B cell (primary cell): Measurements from ENCODE around the gene CALML6. TPM values are rescaled to one million over a fixed set of nuclear protein-coding genes. Genes with fewer than 3 reads are reported as not detected.

ENCODE experiments used
- ATAC-seq: fragments of 200-7000 bp; cut with Tn5 transposase; one replicate; pipeline ENCODE4 v1.10.0; 2021; ENCODE audit warnings: low read depth, mild to moderate bottlenecking, moderate number of reproducible peaks, moderate library complexity
- CTCF ChIA-PET: fragments of 350-600 bp; sonication (Branson Sonifier 250); formaldehyde crosslinking; loops from one replicate; lab custom pipeline; 2021; ENCODE audit warnings: antibody characterized with exemption, inconsistent platforms; lab: Charles Lee
- POLR2A ChIA-PET: fragments of 350-600 bp; sonication (Branson Sonifier 250); formaldehyde crosslinking; loops from one replicate; lab custom pipeline; 2021; ENCODE audit warnings: antibody characterized with exemption; lab: Charles Lee
- DNase-seq: peaks from one replicate; pipeline ENCODE4 v3.0.0; 2013
- H2AFZ ChIP-seq: 2 replicates; pipeline ENCODE4 v1.6.1; 2012; ENCODE audit warnings: mild to moderate bottlenecking, low read depth, low read length; ENCODE audit not compliant: insufficient read depth, poor library complexity, severe bottlenecking
- H3K27ac ChIP-seq, 2 donors: 1 replicate in 1 of 2; 2 replicates in 1 of 2; pipeline ENCODE4 v1.5.1; 2012 to 2013; ENCODE audit warnings: low read length in 2 of 2, mild to moderate bottlenecking in 2 of 2, moderate library complexity in 1 of 2
- H3K27me3 ChIP-seq, 4 experiments: fragments of 200-600 bp in 1 of 4; sonication (generic) in 1 of 4; replicated peaks in 1 of 4; 1 replicate in 2 of 4; 2 replicates in 2 of 4; pipeline versions ENCODE4 v1.6.1 to v1.7.0; 2013 to 2016; ENCODE audit warnings: low read length in 3 of 4, mild to moderate bottlenecking in 2 of 4, mixed read lengths in 1 of 4, moderate library complexity in 1 of 4; ENCODE audit not compliant: insufficient read depth in 4 of 4, control insufficient read depth in 3 of 4; ENCODE audit errors: control extremely low read depth in 1 of 4
- H3K36me3 ChIP-seq, 2 experiments: replicated peaks in 1 of 2; 1 replicate in 1 of 2; 2 replicates in 1 of 2; pipeline versions ENCODE4 v1.6.1 to v1.7.1; 2013; ENCODE audit warnings: low read length in 1 of 2; ENCODE audit not compliant: insufficient read depth in 2 of 2, control insufficient read depth in 1 of 2; ENCODE audit errors: control extremely low read depth in 1 of 2, extremely low read depth in 1 of 2
- H3K4me1 ChIP-seq, 2 donors: fragments of 200-600 bp in 1 of 2; sonication (generic) in 1 of 2; 1 replicate in 1 of 2; 2 replicates in 1 of 2; pipeline versions ENCODE4 v1.5.1 to v1.6.1; 2013 to 2017; ENCODE audit warnings: low read length in 2 of 2; ENCODE audit not compliant: control insufficient read depth in 2 of 2, insufficient read depth in 2 of 2
- H3K4me2 ChIP-seq: replicated peaks from 2 replicates; pipeline ENCODE3; 2012; ENCODE audit warnings: mild to moderate bottlenecking, low read depth, low read length; ENCODE audit not compliant: poor library complexity, severe bottlenecking
- H3K4me3 ChIP-seq, 5 experiments: fragments of 200-600 bp in 1 of 5; sonication (generic) in 1 of 5; 1 replicate in 3 of 5; 2 replicates in 2 of 5; pipeline versions ENCODE4 v1.5.1 to v1.7.0; 2011 to 2016; ENCODE audit warnings: low read length in 4 of 5, mild to moderate bottlenecking in 4 of 5, low read depth in 2 of 5, control low read depth in 1 of 5, moderate library complexity in 1 of 5; ENCODE audit not compliant: insufficient read depth in 1 of 5; ENCODE audit errors: control extremely low read depth in 1 of 5, extremely low read depth in 1 of 5
- H3K79me2 ChIP-seq: fragments of 200-600 bp; sonication (generic); one replicate; pipeline ENCODE4 v1.6.0; 2016; ENCODE audit warnings: low read length; ENCODE audit not compliant: control insufficient read depth, insufficient read depth
- H3K9ac ChIP-seq: fragments of 200-600 bp; sonication (generic); 2 replicates; pipeline ENCODE4 v1.6.1; 2017; ENCODE audit warnings: mild to moderate bottlenecking, low read length, moderate library complexity
- H3K9me3 ChIP-seq, 3 donors: one replicate each; pipeline versions ENCODE4 v1.6.1 to v1.7.1; 2013; ENCODE audit warnings: low read length in 2 of 3; ENCODE audit not compliant: control insufficient read depth in 2 of 3, insufficient read depth in 1 of 3; ENCODE audit errors: control extremely low read depth in 1 of 3
- H4K20me1 ChIP-seq: 2 replicates; pipeline ENCODE4 v1.6.0; 2012; ENCODE audit warnings: mild to moderate bottlenecking, low read length; ENCODE audit not compliant: insufficient read depth, control insufficient read depth, poor library complexity, severe bottlenecking
- H3K27ac Mint-ChIP-seq: one replicate; pipeline ENCODE4 v1.8.0; 2021; ENCODE audit warnings: mixed read lengths
- H3K27me3 Mint-ChIP-seq: one replicate; pipeline ENCODE4 v1.8.0; 2021; ENCODE audit warnings: mixed read lengths
- H3K4me1 Mint-ChIP-seq: one replicate; pipeline ENCODE4 v1.8.0; 2021; ENCODE audit warnings: mixed read lengths
- H3K4me3 Mint-ChIP-seq: one replicate; pipeline ENCODE4 v1.8.0; 2021; ENCODE audit warnings: mixed read lengths
- H3K9me3 Mint-ChIP-seq: one replicate; pipeline ENCODE4 v1.8.0; 2022; ENCODE audit warnings: mixed read lengths; ENCODE audit not compliant: insufficient read depth
- EZH2 ChIP-seq: IDR thresholded peaks from 2 replicates; pipeline ENCODE4 v1.6.1; 2012; ENCODE audit warnings: borderline replicate concordance, low read depth, mild to moderate bottlenecking, moderate library complexity, low read length; ENCODE audit not compliant: insufficient read depth, poor library complexity, severe bottlenecking
- WGBS: methylation state at CpG from one replicate; pipeline ENCODE4 v1.1.5; 2013; ENCODE audit warnings: missing lambda C conversion rate; ENCODE audit not compliant: insufficient coverage; 5-methylcytosine and 5-hydroxymethylcytosine counted together
- intact Hi-C: fragments of 100-400 bp; cut with micrococcal nuclease; formaldehyde crosslinking; loops from one replicate; pipeline ENCODE4 v1.10.0; 2022
- polyA plus RNA-seq: library from polyadenylated mRNA; depleted of rRNA; stranded (reverse); fragments of >200 nt; gene quantifications from 2 replicates; pipeline ENCODE4 v1.2.3, GENCODE V29; 2012
- total RNA-seq, 2 donors: library from RNA; stranded (reverse); fragments of 120-200 nt in 1 of 2; gene quantifications; 1 replicate in 1 of 2; 2 replicates in 1 of 2; pipeline versions ENCODE4 v1.2.3 to v1.2.4, GENCODE V29; 2013 to 2022
- TF ChIP-seq, protein P1 (sequence below): fragments of 200-600 bp; IDR thresholded peaks from one replicate; pipeline ENCODE4 v1.8.0; 2022; ENCODE audit warnings: antibody characterized with exemption, mild to moderate bottlenecking

The CALML6 gene
- total and polyA plus RNA-seq, 2 donors (not counting 1 experiment from before 2014, with no cell fraction given): 0.64 to 2.0 TPM

GRCh38 chr1:1959840-1960479, 44.9 kb downstream of the CALML6 start:
- Mint-ChIP-seq H3K27me3 (peaks cover 32% of the 10 kb centered on the region), H3K4me1 (no peaks in the 10 kb centered on the region), H3K27ac (no peak overlapping the region), H3K4me3 (no peak overlapping the region), H3K9me3 (no peaks in the 10 kb centered on the region)
- H3K4me2 ChIP-seq: no peak overlapping the region
- no peak overlapping the region for H2AFZ ChIP-seq
- no peak for TF ChIP-seq EZH2
- TF ChIP-seq, protein P1, sequence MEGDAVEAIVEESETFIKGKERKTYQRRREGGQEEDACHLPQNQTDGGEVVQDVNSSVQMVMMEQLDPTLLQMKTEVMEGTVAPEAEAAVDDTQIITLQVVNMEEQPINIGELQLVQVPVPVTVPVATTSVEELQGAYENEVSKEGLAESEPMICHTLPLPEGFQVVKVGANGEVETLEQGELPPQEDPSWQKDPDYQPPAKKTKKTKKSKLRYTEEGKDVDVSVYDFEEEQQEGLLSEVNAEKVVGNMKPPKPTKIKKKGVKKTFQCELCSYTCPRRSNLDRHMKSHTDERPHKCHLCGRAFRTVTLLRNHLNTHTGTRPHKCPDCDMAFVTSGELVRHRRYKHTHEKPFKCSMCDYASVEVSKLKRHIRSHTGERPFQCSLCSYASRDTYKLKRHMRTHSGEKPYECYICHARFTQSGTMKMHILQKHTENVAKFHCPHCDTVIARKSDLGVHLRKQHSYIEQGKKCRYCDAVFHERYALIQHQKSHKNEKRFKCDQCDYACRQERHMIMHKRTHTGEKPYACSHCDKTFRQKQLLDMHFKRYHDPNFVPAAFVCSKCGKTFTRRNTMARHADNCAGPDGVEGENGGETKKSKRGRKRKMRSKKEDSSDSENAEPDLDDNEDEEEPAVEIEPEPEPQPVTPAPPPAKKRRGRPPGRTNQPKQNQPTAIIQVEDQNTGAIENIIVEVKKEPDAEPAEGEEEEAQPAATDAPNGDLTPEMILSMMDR: peak; percentile 47
- peaks cover 0 to 4% (median 0%) of the 10 kb centered on the region in 3 donors for H3K9me3 ChIP-seq
- CTCF ChIA-PET: interaction anchor here (0.9 to 1.4 kb wide), 2 partner anchors 29 to 85 kb away, joined by 3 to 10 read pairs; no protein-coding TSS in a partner anchor
- POLR2A ChIA-PET: no interaction called here
- H3K9ac ChIP-seq: no peak overlapping the region
- no peaks in the 10 kb centered on the region for H3K79me2 ChIP-seq
- peaks cover 0 to 33% (median 1%) of the 10 kb centered on the region in 4 experiments for H3K27me3 ChIP-seq
- no peaks in the 10 kb centered on the region for H3K4me1 ChIP-seq
- no peaks in the 10 kb centered on the region for H4K20me1 ChIP-seq
- intact Hi-C loops: no loop called here
- no peaks in the 10 kb centered on the region for H3K36me3 ChIP-seq
- no peak overlapping the region for H3K27ac ChIP-seq
- 5% methylated on average over 21 of the region's 23 CpGs for WGBS
- ATAC-seq (peak; percentile 24), DNase-seq (peak; percentile 47)
- H3K4me3 ChIP-seq: no peak overlapping the region

GRCh38 chr1:1960480-1961196, 45.6 kb downstream of the CALML6 start:
- no peaks in the 10 kb centered on the region for H3K9me3 ChIP-seq
- ATAC-seq (no peak), DNase-seq (no peak)
- Mint-ChIP-seq H3K27me3 (peaks cover 32% of the 10 kb centered on the region), H3K27ac (no peak overlapping the region), H3K4me3 (no peak overlapping the region), H3K9me3 (no peaks in the 10 kb centered on the region), H3K4me1 (no peaks in the 10 kb centered on the region)
- no peak overlapping the region for H2AFZ ChIP-seq
- H3K4me2 ChIP-seq: no peak overlapping the region
- no peaks in the 10 kb centered on the region for H4K20me1 ChIP-seq
- no peaks in the 10 kb centered on the region for H3K79me2 ChIP-seq
- TF ChIP-seq, protein P1: no peak
- TF ChIP-seq EZH2: no peak
- no peak overlapping the region for H3K27ac ChIP-seq
- H3K9ac ChIP-seq: no peak overlapping the region
- intact Hi-C loops: no loop called here
- H3K27me3 ChIP-seq: peaks cover 0 to 33% (median 1%) of the 10 kb centered on the region in 4 experiments
- 65% methylated on average over 17 of the region's 17 CpGs for WGBS
- H3K4me1 ChIP-seq: no peaks in the 10 kb centered on the region
- POLR2A ChIA-PET: no interaction called here
- H3K36me3 ChIP-seq: no peaks in the 10 kb centered on the region
- H3K4me3 ChIP-seq: no peak overlapping the region
- CTCF ChIA-PET: interaction anchor here (0.9 to 1.4 kb wide), 2 partner anchors 29 to 84 kb away, joined by 3 to 10 read pairs; no protein-coding TSS in a partner anchor
